Endothelial cell of umbilical vein (primary cell): ENCODE results near the gene GNAT1. TPM values are rescaled to one million over a fixed set of nuclear protein-coding genes. Genes with fewer than 3 reads are reported as not detected.

Experiments
- BruUV-seq: library from RNA; stranded (reverse); fragments of 400-500 nt; replicated peaks from 2 replicates; lab custom pipeline; 2021; lab: Mats Ljungman, UMichigan
- CTCF ChIA-PET: fragments of 300-600, 350-600 bp; sonication (Branson Sonifier 250); formaldehyde crosslinking; loops from one replicate; lab custom pipeline; 2021; ENCODE audit warnings: antibody characterized with exemption, inconsistent platforms; lab: Charles Lee
- POLR2A ChIA-PET: fragments of 300-600, 350-600 bp; sonication (Branson Sonifier 250); formaldehyde crosslinking; loops from one replicate; lab custom pipeline; 2021; ENCODE audit warnings: antibody characterized with exemption, inconsistent platforms; lab: Charles Lee
- DNase-seq: peaks from one replicate; pipeline ENCODE4 v3.0.0-alpha.2; 2011; ENCODE audit warnings: low read depth, low spot score
- FAIRE-seq: peaks from 2 replicates; lab custom pipeline; 2011; peaks lifted over from hg19 to GRCh38; lab: Jason Lieb, UNC
- H2AFZ ChIP-seq: 2 replicates; pipeline ENCODE4 v1.6.0; 2012; ENCODE audit warnings: low read depth, low read length, control low read depth, inconsistent platforms
- H3K27ac ChIP-seq: 2 replicates; pipeline ENCODE4 v1.5.1; 2011; ENCODE audit warnings: low read depth, mild to moderate bottlenecking, control low read depth, low read length, moderate library complexity; ENCODE audit not compliant: insufficient read depth
- H3K27me3 ChIP-seq, 2 experiments: 2 replicates each; pipeline versions ENCODE4 v1.6.0 to v1.6.1; 2011; ENCODE audit warnings: low read length in 2 of 2, mixed read lengths in 1 of 2; ENCODE audit not compliant: control insufficient read depth in 2 of 2, insufficient read depth in 2 of 2
- H3K36me3 ChIP-seq, 2 experiments: 2 replicates in 1 of 2; 3 replicates in 1 of 2; pipeline ENCODE4 v1.5.1; 2011; ENCODE audit warnings: low read length in 2 of 2, mild to moderate bottlenecking in 1 of 2, moderate library complexity in 1 of 2; ENCODE audit not compliant: control insufficient read depth in 2 of 2, insufficient read depth in 2 of 2; ENCODE audit errors: extremely low read depth in 1 of 2
- H3K4me1 ChIP-seq: 3 replicates; pipeline ENCODE4 v1.5.1; 2011; ENCODE audit warnings: mild to moderate bottlenecking, low read length; ENCODE audit not compliant: control insufficient read depth, insufficient read depth; ENCODE audit errors: extremely low read depth
- H3K4me2 ChIP-seq: 2 replicates; pipeline ENCODE4 v1.6.1; 2011; ENCODE audit warnings: low read length, control low read depth, mixed read lengths; ENCODE audit not compliant: insufficient read depth
- H3K4me3 ChIP-seq, 3 experiments: fragments of 200-600 bp in 1 of 3; sonication (generic), shearing (Covaris generic) in 1 of 3; replicated peaks in 1 of 3; 2 replicates each; pipeline ENCODE4 v1.5.1; 2011 to 2016; ENCODE audit warnings: control low read depth in 3 of 3, low read length in 3 of 3, mild to moderate bottlenecking in 2 of 3, inconsistent platforms in 1 of 3, low read depth in 1 of 3, moderate library complexity in 1 of 3; ENCODE audit not compliant: insufficient read depth in 1 of 3
- H3K79me2 ChIP-seq: 2 replicates; pipeline ENCODE4 v1.6.0; 2012; ENCODE audit warnings: low read length, inconsistent platforms; ENCODE audit not compliant: control insufficient read depth, insufficient read depth
- H3K9ac ChIP-seq: replicated peaks from 2 replicates; pipeline ENCODE3; 2011; ENCODE audit warnings: low read length, control low read depth; ENCODE audit not compliant: insufficient read depth; ENCODE audit errors: extremely low read depth
- H3K9me1 ChIP-seq: replicated peaks from 3 replicates; pipeline ENCODE4 v1.6.0; 2011; ENCODE audit warnings: mild to moderate bottlenecking, low read length; ENCODE audit not compliant: control insufficient read depth, insufficient read depth; ENCODE audit errors: extremely low read depth
- H3K9me3 ChIP-seq: replicated peaks from 2 replicates; pipeline ENCODE4 v1.5.1; 2012; ENCODE audit warnings: low read length, inconsistent platforms; ENCODE audit not compliant: control insufficient read depth, insufficient read depth
- H4K20me1 ChIP-seq: replicated peaks from 2 replicates; pipeline ENCODE3; 2011; ENCODE audit warnings: mild to moderate bottlenecking, low read length; ENCODE audit not compliant: control insufficient read depth, insufficient read depth; ENCODE audit errors: extremely low read depth
- CTCF ChIP-seq, 2 donors: IDR thresholded peaks; 1 replicate in 1 of 2; 2 replicates in 1 of 2; pipeline ENCODE4 v1.5.1; 2011; ENCODE audit warnings: low read length in 2 of 2, mild to moderate bottlenecking in 2 of 2, moderate library complexity in 2 of 2, control low read depth in 1 of 2, inconsistent platforms in 1 of 2, low read depth in 1 of 2; ENCODE audit not compliant: insufficient read depth in 1 of 2; ENCODE audit errors: extremely low read depth in 1 of 2
- EZH2 ChIP-seq: IDR thresholded peaks from 2 replicates; pipeline ENCODE4 v1.6.1; 2012; ENCODE audit warnings: borderline replicate concordance, low read depth, mild to moderate bottlenecking, moderate library complexity, low read length, inconsistent platforms; ENCODE audit not compliant: severe bottlenecking
- FOS ChIP-seq: IDR thresholded peaks from 2 replicates; pipeline ENCODE4 v1.6.1; 2011; ENCODE audit warnings: mild to moderate bottlenecking, low read length, moderate library complexity, borderline replicate concordance; ENCODE audit not compliant: insufficient read depth
- GATA2 ChIP-seq: IDR thresholded peaks from 2 replicates; pipeline ENCODE4 v1.7.0; 2011; ENCODE audit warnings: low read depth, mild to moderate bottlenecking, moderate library complexity, mixed read lengths, low read length; ENCODE audit not compliant: insufficient read length, insufficient read depth
- JUN ChIP-seq: IDR thresholded peaks from 2 replicates; pipeline ENCODE4 v1.6.1; 2011; ENCODE audit warnings: borderline replicate concordance, low read depth; ENCODE audit not compliant: insufficient read length, insufficient read depth
- MAX ChIP-seq: IDR thresholded peaks from 2 replicates; pipeline ENCODE4 v1.6.1; 2011; ENCODE audit not compliant: insufficient read depth, insufficient read length
- MYC ChIP-seq: IDR thresholded peaks from one replicate; pipeline ENCODE4 v1.6.1; 2011; ENCODE audit warnings: mild to moderate bottlenecking, low read depth, low read length
- POLR2A ChIP-seq: IDR thresholded peaks from 2 replicates; pipeline ENCODE4 v1.6.1; 2012; ENCODE audit warnings: low read depth, mild to moderate bottlenecking, control low read depth, low read length
- POLR2AphosphoS5 ChIP-seq: IDR thresholded peaks from 2 replicates; pipeline ENCODE4 v1.6.1; 2012; ENCODE audit warnings: low read depth, mild to moderate bottlenecking, control low read depth, low read length, moderate library complexity; ENCODE audit not compliant: insufficient read depth
- dilution Hi-C: fragments of 300-500 bp; cut with MboI; formaldehyde crosslinking; loops from one replicate; pipeline ENCODE4 v1.15.0; 2019; ENCODE audit warnings: low sequenced_read_pairs; ENCODE audit not compliant: extremely low pct_ligation_motif_present
- intact Hi-C: fragments of 100-400 bp; cut with micrococcal nuclease; formaldehyde crosslinking; loops from one replicate; pipeline ENCODE4 v1.10.0; 2022
- polyA plus RNA-seq, 4 experiments: library from polyadenylated mRNA; depleted of rRNA in 3 of 4; stranded (reverse) in 3 of 4; unstranded in 1 of 4; fragments of >200 nt; gene quantifications; 2 replicates each; pipeline versions ENCODE4 v1.2.1 to v1.2.3, GENCODE V29; 2011 to 2012; ENCODE audit warnings: missing spikeins in 1 of 4
- total RNA-seq: library from RNA; stranded (reverse); gene quantifications from 2 replicates; pipeline ENCODE4 v1.2.3, GENCODE V29; 2021

GNAT1 gene
- total and polyA plus RNA-seq, 2 donors (not counting 3 experiments of a cell fraction or from before 2014, with no cell fraction given): 0.77 TPM; not detected in 1

- H2AFZ ChIP-seq: no peak overlapping the region
Measured at GRCh38 chr3:50185230-50185629, 6.2 kb upstream of the GNAT1 start.

More at GRCh38 chr3:50185230-50185629, 6.2 kb upstream of the GNAT1 start:
- no peaks in the 10 kb centered on the region for H3K9me1 ChIP-seq
- H3K4me2 ChIP-seq: no peak overlapping the region
- dilution Hi-C loops (loop anchor here (10.0 kb wide), 1 partner anchor 70 kb away; no protein-coding TSS in a partner anchor), intact Hi-C loops (loop anchor here (5.0 kb wide), 1 partner anchor 48 kb away; no protein-coding TSS in a partner anchor)
- no peaks in the 10 kb centered on the region for H3K9me3 ChIP-seq
- DNase-seq (no peak), FAIRE-seq (no peak)
- BruUV-seq: no TSS peak
- H3K9ac ChIP-seq: no peak overlapping the region
- no peaks in the 10 kb centered on the region for H3K4me1 ChIP-seq
- no peak overlapping the region for H3K27ac ChIP-seq
- H3K4me3 ChIP-seq: no peak overlapping the region
- POLR2A ChIA-PET: no interaction called here
- CTCF ChIA-PET: interaction anchor here (1.0 to 12.0 kb wide), 3 partner anchors 29 to 63 kb away, joined by 3 to 177 read pairs (median 3); no protein-coding TSS in a partner anchor
- H3K79me2 ChIP-seq: no peaks in the 10 kb centered on the region
- no peaks in the 10 kb centered on the region for H4K20me1 ChIP-seq
- TF ChIP-seq MYC (no peak), POLR2AphosphoS5 (no peak), JUN (no peak), CTCF (IDR thresholded peaks at IDR 0.05; ENCODE audit: extremely low read depth in 1 of 2, insufficient read depth in 1 of 2, low read depth in 1 of 2, low read length in 2 of 2) (no peak), EZH2 (no peak), GATA2 (no peak), FOS (no peak), MAX (no peak), POLR2A (no peak)
- peaks cover 0 to 46% of the 10 kb centered on the region in 2 experiments for H3K36me3 ChIP-seq
- no peaks in the 10 kb centered on the region for H3K27me3 ChIP-seq
